NCI-H2171 treated with DMSO at 0.1 percent for 48 hours (cell line): ENCODE measurements around the gene SLC22A5.
"Not testable (repeated sequence)": the region's sequence is repeated elsewhere in the genome, so short reads cannot be mapped to it uniquely, and the experiment has no call there.

Source experiments
- DNase-seq: peaks from one replicate; lab custom pipeline; 2025; lab: John Stamatoyannopoulos, UW

Gene SLC22A5

GRCh38 chr5:132427281-132428146, 58.0 kb downstream of the SLC22A5 start:
- DNase-seq, result no peak

- DNase-seq, result no peak
Observed at GRCh38 chr5:132428147-132428482, 58.6 kb downstream of the SLC22A5 start.

DNA sequence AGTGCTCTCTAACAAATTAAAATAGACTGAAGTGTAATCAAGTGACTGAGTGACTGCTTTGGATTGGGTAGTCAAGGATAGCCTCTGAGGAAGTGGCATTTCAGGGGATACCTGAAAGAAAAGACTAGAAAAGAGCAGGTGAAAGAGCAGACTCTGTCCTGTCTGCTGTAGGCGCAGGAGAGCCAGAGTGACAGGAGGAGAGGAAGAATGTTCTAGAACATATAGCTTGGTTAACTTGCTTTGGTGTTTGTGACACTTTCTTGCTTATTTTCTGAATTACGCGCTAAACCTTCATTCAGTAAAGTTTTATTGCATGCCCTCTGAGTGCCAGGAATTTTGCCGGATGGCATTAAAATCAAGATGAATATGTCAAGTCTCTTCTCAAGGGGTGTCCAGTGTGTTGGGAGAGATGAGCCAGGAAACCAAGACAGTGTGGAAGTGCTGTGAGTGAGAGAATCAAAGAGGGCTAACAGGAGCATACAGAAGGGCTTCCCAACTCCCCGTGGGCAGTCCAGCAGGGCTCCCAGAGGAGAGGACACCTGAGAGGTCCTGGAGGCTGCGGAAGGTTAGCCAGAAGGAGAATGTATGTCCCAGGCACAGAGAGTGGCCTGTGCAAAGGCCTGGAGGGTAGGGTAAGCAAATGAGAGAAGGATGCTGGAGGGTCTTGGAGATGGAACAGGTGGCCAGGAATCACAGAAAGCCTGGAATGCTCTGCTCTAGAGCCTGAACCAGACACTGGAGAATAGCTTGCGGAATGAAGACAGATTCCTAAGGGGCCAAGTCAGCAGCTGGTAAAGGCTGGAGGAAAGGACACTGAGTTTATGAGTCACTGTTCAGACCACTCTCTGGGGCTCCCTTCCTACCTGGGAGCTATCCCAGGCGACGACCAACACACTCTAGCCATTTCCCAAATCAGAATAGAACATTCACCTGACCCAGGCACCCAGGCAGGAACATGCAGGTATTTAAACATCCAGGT, 59.3 kb downstream of the SLC22A5 start:
- DNase-seq, result no peak

- DNase-seq, result no peak
Observed at GRCh38 chr5:132429463-132430440, 60.2 kb downstream of the SLC22A5 start.

- DNase-seq, result no peak
Observed at GRCh38 chr5:132430746-132431145, 61.2 kb downstream of the SLC22A5 start.

GRCh38 chr5:132431632-132432031, 62.1 kb downstream of the SLC22A5 start:
- no peak for DNase-seq

DNA sequence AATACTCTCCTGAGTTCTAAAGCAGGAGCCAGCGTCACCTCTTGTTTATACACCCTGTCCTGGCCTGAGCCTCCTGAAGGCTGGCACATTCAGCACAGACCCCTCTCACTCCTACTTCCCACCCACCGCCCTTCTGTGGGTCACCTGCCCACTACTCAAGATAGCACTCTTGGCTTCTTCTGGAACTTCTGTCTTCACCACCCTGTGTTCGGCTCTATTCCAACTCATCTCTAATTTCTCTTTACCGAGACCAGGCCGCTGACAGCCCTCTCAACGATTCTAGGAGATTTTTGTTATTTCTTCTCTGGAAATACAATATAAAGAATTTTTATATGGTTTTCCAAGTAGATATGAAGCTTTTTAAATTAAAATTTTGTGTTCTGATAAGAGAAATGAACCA, 63.6 kb downstream of the SLC22A5 start:
- no peak for DNase-seq

- DNase-seq, result no peak
Observed at GRCh38 chr5:132434416-132435286, 65.1 kb downstream of the SLC22A5 start.

GRCh38 chr5:132435447-132435846, 65.9 kb downstream of the SLC22A5 start:
- DNase-seq, result no peak

DNA sequence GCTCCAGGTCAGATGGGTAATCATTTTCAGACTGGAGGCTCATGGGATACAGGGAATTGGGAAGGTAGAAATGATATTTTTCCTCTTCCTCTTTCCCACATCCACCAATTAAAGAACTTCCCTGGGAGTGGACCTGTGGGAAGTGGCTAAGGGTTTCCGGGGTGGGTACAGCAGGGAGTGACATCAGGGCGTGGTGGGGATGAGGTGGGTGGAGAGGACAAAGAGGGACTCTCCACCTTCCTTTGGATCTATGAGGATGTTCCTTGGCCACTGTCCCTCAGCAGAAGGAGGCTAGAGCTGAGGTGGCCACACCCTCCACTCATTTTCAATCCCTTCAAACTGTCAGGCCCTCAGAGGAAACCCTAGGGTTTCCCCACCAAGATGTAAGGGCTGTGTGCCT, 66.4 kb downstream of the SLC22A5 start:
- DNase-seq, result no peak

DNA sequence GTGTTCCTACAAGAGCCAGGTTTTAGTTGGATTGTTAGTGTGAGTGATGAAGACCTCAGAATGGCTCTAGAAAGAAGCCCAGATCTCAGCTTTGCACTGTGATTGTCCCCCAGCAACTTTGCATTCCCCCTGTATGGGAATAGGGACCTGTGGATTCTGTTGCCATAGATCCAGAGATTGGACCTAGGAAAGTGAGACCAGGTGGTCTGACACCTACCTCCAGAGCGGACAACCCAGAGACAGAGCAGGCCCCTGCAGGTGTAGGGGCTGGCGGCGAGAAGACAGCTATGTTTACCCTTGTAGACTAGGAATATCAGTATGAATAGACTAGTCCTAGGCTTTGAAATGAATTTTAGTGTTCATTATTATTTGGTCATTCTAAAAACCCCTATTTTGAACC, 67.4 kb downstream of the SLC22A5 start:
- no peak for DNase-seq

- no peak for DNase-seq
Observed at GRCh38 chr5:132437604-132438266, 68.2 kb downstream of the SLC22A5 start.

GRCh38 chr5:132438267-132438645, 68.7 kb downstream of the SLC22A5 start:
- not testable (repeated sequence) for DNase-seq

GRCh38 chr5:132438917-132439316, 69.4 kb downstream of the SLC22A5 start:
- no peak for DNase-seq

- no peak for DNase-seq
Observed at GRCh38 chr5:132439521-132440089, 70.1 kb downstream of the SLC22A5 start.

DNA sequence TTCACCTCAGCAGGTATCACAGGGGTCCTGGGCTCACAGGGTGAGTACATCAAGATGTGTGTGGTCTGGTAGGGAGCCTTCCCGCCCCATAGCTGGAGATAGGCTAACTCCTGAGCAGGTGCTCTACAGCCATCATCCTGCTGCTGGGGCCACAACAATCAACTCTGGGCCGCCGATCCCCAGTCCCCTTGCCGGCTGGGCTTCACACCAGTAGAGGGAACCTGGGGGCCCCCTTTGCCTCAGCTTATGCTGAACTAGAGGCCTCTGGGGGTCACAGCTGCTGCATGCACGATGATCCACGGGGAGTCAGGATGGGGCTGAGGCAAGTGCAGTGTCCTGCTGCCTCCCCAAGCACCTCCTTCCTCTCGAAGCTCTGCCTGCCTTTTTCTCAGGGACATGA, 74.6 kb downstream of the SLC22A5 start:
- DNase-seq, result no peak
